Endothelial cell of umbilical vein (primary cell): ENCODE results near the gene RBM28. TPM values are rescaled to one million over a fixed set of nuclear protein-coding genes. Genes with fewer than 3 reads are reported as not detected.
"Not testable (repeated sequence)": the region's sequence is repeated elsewhere in the genome, so short reads cannot be mapped to it uniquely, and the experiment has no call there.

Experiments
- BruUV-seq: library from RNA; stranded (reverse); fragments of 400-500 nt; replicated peaks from 2 replicates; lab custom pipeline; 2021; lab: Mats Ljungman, UMichigan
- CTCF ChIA-PET: fragments of 300-600, 350-600 bp; sonication (Branson Sonifier 250); formaldehyde crosslinking; loops from one replicate; lab custom pipeline; 2021; ENCODE audit warnings: antibody characterized with exemption, inconsistent platforms; lab: Charles Lee
- POLR2A ChIA-PET: fragments of 300-600, 350-600 bp; sonication (Branson Sonifier 250); formaldehyde crosslinking; loops from one replicate; lab custom pipeline; 2021; ENCODE audit warnings: antibody characterized with exemption, inconsistent platforms; lab: Charles Lee
- DNase-seq: peaks from one replicate; pipeline ENCODE4 v3.0.0-alpha.2; 2011; ENCODE audit warnings: low read depth, low spot score
- FAIRE-seq: peaks from 2 replicates; lab custom pipeline; 2011; peaks lifted over from hg19 to GRCh38; lab: Jason Lieb, UNC
- H2AFZ ChIP-seq: 2 replicates; pipeline ENCODE4 v1.6.0; 2012; ENCODE audit warnings: low read depth, low read length, control low read depth, inconsistent platforms
- H3K27ac ChIP-seq: 2 replicates; pipeline ENCODE4 v1.5.1; 2011; ENCODE audit warnings: low read depth, mild to moderate bottlenecking, control low read depth, low read length, moderate library complexity; ENCODE audit not compliant: insufficient read depth
- H3K27me3 ChIP-seq, 2 experiments: 2 replicates each; pipeline versions ENCODE4 v1.6.0 to v1.6.1; 2011; ENCODE audit warnings: low read length in 2 of 2, mixed read lengths in 1 of 2; ENCODE audit not compliant: control insufficient read depth in 2 of 2, insufficient read depth in 2 of 2
- H3K36me3 ChIP-seq, 2 experiments: 2 replicates in 1 of 2; 3 replicates in 1 of 2; pipeline ENCODE4 v1.5.1; 2011; ENCODE audit warnings: low read length in 2 of 2, mild to moderate bottlenecking in 1 of 2, moderate library complexity in 1 of 2; ENCODE audit not compliant: control insufficient read depth in 2 of 2, insufficient read depth in 2 of 2; ENCODE audit errors: extremely low read depth in 1 of 2
- H3K4me1 ChIP-seq: 3 replicates; pipeline ENCODE4 v1.5.1; 2011; ENCODE audit warnings: mild to moderate bottlenecking, low read length; ENCODE audit not compliant: control insufficient read depth, insufficient read depth; ENCODE audit errors: extremely low read depth
- H3K4me2 ChIP-seq: 2 replicates; pipeline ENCODE4 v1.6.1; 2011; ENCODE audit warnings: low read length, control low read depth, mixed read lengths; ENCODE audit not compliant: insufficient read depth
- H3K4me3 ChIP-seq, 3 experiments: fragments of 200-600 bp in 1 of 3; sonication (generic), shearing (Covaris generic) in 1 of 3; replicated peaks in 1 of 3; 2 replicates each; pipeline ENCODE4 v1.5.1; 2011 to 2016; ENCODE audit warnings: control low read depth in 3 of 3, low read length in 3 of 3, mild to moderate bottlenecking in 2 of 3, inconsistent platforms in 1 of 3, low read depth in 1 of 3, moderate library complexity in 1 of 3; ENCODE audit not compliant: insufficient read depth in 1 of 3
- H3K79me2 ChIP-seq: 2 replicates; pipeline ENCODE4 v1.6.0; 2012; ENCODE audit warnings: low read length, inconsistent platforms; ENCODE audit not compliant: control insufficient read depth, insufficient read depth
- H3K9ac ChIP-seq: replicated peaks from 2 replicates; pipeline ENCODE3; 2011; ENCODE audit warnings: low read length, control low read depth; ENCODE audit not compliant: insufficient read depth; ENCODE audit errors: extremely low read depth
- H3K9me1 ChIP-seq: replicated peaks from 3 replicates; pipeline ENCODE4 v1.6.0; 2011; ENCODE audit warnings: mild to moderate bottlenecking, low read length; ENCODE audit not compliant: control insufficient read depth, insufficient read depth; ENCODE audit errors: extremely low read depth
- H3K9me3 ChIP-seq: replicated peaks from 2 replicates; pipeline ENCODE4 v1.5.1; 2012; ENCODE audit warnings: low read length, inconsistent platforms; ENCODE audit not compliant: control insufficient read depth, insufficient read depth
- H4K20me1 ChIP-seq: replicated peaks from 2 replicates; pipeline ENCODE3; 2011; ENCODE audit warnings: mild to moderate bottlenecking, low read length; ENCODE audit not compliant: control insufficient read depth, insufficient read depth; ENCODE audit errors: extremely low read depth
- EZH2 ChIP-seq: IDR thresholded peaks from 2 replicates; pipeline ENCODE4 v1.6.1; 2012; ENCODE audit warnings: borderline replicate concordance, low read depth, mild to moderate bottlenecking, moderate library complexity, low read length, inconsistent platforms; ENCODE audit not compliant: severe bottlenecking
- MYC ChIP-seq: IDR thresholded peaks from one replicate; pipeline ENCODE4 v1.6.1; 2011; ENCODE audit warnings: mild to moderate bottlenecking, low read depth, low read length
- POLR2A ChIP-seq: IDR thresholded peaks from 2 replicates; pipeline ENCODE4 v1.6.1; 2012; ENCODE audit warnings: low read depth, mild to moderate bottlenecking, control low read depth, low read length
- POLR2AphosphoS5 ChIP-seq: IDR thresholded peaks from 2 replicates; pipeline ENCODE4 v1.6.1; 2012; ENCODE audit warnings: low read depth, mild to moderate bottlenecking, control low read depth, low read length, moderate library complexity; ENCODE audit not compliant: insufficient read depth
- dilution Hi-C: fragments of 300-500 bp; cut with MboI; formaldehyde crosslinking; loops from one replicate; pipeline ENCODE4 v1.15.0; 2019; ENCODE audit warnings: low sequenced_read_pairs; ENCODE audit not compliant: extremely low pct_ligation_motif_present
- intact Hi-C: fragments of 100-400 bp; cut with micrococcal nuclease; formaldehyde crosslinking; loops from one replicate; pipeline ENCODE4 v1.10.0; 2022
- polyA plus RNA-seq, 4 experiments: library from polyadenylated mRNA; depleted of rRNA in 3 of 4; stranded (reverse) in 3 of 4; unstranded in 1 of 4; fragments of >200 nt; gene quantifications; 2 replicates each; pipeline versions ENCODE4 v1.2.1 to v1.2.3, GENCODE V29; 2011 to 2012; ENCODE audit warnings: missing spikeins in 1 of 4
- total RNA-seq: library from RNA; stranded (reverse); gene quantifications from 2 replicates; pipeline ENCODE4 v1.2.3, GENCODE V29; 2021
- TF ChIP-seq, protein P1 (sequence below): IDR thresholded peaks from 2 replicates; pipeline ENCODE4 v1.6.1; 2011; ENCODE audit not compliant: insufficient read depth, insufficient read length

Gene RBM28
- total and polyA plus RNA-seq, 2 donors (not counting 3 experiments of a cell fraction or from before 2014, with no cell fraction given), result 11.6 to 58.7 TPM

DNA sequence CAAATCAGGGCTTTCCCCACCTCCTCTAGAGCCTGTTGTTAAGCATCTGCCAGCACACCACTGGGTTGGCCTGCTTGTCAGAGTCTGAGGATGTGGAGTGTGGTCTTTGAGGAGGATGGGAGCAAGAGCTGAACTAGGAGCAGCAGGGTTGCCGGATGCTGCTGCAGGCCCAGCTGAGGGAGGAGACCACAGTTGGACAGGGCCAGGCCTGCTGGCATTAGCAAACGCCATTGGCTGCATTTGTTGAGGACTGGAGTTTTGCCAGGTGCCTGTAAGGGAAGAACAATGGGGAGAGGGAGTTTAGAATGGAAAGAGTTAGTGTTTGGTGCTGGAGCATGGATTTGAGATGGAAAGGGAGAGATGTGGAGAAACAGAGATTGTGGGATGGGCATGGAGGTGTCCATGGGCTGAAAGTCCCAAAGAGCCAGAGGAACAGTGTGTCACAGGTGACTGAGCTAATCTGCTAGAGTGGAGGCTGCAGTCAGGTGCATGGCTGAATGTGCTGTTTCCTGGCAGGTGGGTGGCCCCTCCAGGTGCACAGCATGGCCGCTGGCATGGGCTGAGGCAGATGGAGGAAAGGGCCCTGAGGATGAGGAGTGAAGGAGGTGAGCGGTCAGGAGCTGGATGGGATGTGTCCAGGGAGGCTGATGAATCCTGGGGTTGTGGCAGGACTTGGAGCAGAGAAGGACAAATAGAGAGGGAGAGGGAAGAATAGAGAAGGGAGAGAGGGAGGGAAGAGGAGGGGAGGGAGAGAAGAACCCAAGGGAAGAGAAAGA is 61.9 kb downstream of the RBM28 start:
- H3K9me1 ChIP-seq, result no peaks in the 10 kb centered on the region
- DNase-seq, result no peak
- H3K79me2 ChIP-seq, result no peaks in the 10 kb centered on the region
- H3K27ac ChIP-seq, result no peak overlapping the region
- no peak overlapping the region for H3K9ac ChIP-seq
- no peak overlapping the region for H2AFZ ChIP-seq
- no peaks in the 10 kb centered on the region for H3K36me3 ChIP-seq
- intact Hi-C loops (no loop called here), dilution Hi-C loops (no loop called here)
- H4K20me1 ChIP-seq, result no peaks in the 10 kb centered on the region
- no peaks in the 10 kb centered on the region for H3K4me1 ChIP-seq
- TF ChIP-seq POLR2AphosphoS5 (no peak), POLR2A (no peak), MYC (no peak), EZH2 (no peak)
- TF ChIP-seq, protein P1, sequence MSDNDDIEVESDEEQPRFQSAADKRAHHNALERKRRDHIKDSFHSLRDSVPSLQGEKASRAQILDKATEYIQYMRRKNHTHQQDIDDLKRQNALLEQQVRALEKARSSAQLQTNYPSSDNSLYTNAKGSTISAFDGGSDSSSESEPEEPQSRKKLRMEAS, result no peak
- no peaks in the 10 kb centered on the region for H3K9me3 ChIP-seq
- POLR2A ChIA-PET, result no interaction called here
- H3K4me2 ChIP-seq, result no peak overlapping the region
- FAIRE-seq, result no peak
- no TSS peak for BruUV-seq
- H3K27me3 ChIP-seq, result no peaks in the 10 kb centered on the region
- CTCF ChIA-PET, result no interaction called here
- H3K4me3 ChIP-seq, result no peak overlapping the region

DNA sequence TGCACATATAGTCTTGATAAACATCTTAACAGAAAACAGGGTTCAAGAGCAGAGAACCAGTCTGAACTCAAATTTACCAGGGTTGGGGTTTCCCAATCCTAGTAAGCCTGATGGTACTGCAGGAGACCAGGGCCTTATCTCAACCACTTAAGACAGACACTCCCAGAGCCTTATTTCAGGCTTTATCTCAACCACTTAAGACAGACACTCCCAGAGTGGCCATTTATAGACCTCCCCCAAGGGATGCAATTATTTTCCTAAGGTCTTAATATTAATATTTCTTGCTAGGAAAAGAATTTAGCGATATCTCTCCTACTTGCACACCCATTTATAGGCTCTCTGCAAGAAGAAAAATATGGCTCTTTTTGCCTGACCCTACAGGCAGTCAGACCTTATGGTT is 63.3 kb downstream of the RBM28 start:
- BruUV-seq, CTCF ChIA-PET, H2AFZ ChIP-seq, H3K4me2 ChIP-seq, H3K9me1 ChIP-seq, H3K79me2 ChIP-seq, dilution Hi-C loops, H3K27me3 ChIP-seq, H3K4me3 ChIP-seq, H3K4me1 ChIP-seq, H3K9ac ChIP-seq, intact Hi-C loops, POLR2A ChIA-PET, H3K9me3 ChIP-seq, H3K27ac ChIP-seq, FAIRE-seq, H4K20me1 ChIP-seq, H3K36me3 ChIP-seq, DNase-seq: not testable (repeated sequence)
